Left renal pelvis (tissue), 4 donors: ENCODE measurements around the gene AFDN. TPM values are rescaled to one million over a fixed set of nuclear protein-coding genes. Genes with fewer than 3 reads are reported as not detected.

Experiments used
- DNase-seq, 4 donors: peaks; one replicate each; pipeline ENCODE4 v3.0.0-alpha.2; 2013; ENCODE audit warnings: low read depth in 4 of 4, low spot score in 3 of 4
- polyA plus RNA-seq, 4 donors: library from polyadenylated mRNA; unstranded; fragments of 120-200 nt; gene quantifications; one replicate each; pipeline ENCODE4 v1.2.1, GENCODE V29; 2013; ENCODE audit not compliant: insufficient read length in 4 of 4

The AFDN gene
- polyA plus RNA-seq: 100 to 1,000 TPM; 152 to 224 (median 185) TPM

- DNase-seq: no peak
Observed at GRCh38 chr6:167826896-167827582, at the start of gene AFDN. Gene AFDN, plus strand, starts transcription at chr6:167826911. Its CDS starts 222 bp downstream, at chr6:167827133.

GRCh38 chr6:167778497-167779128, 48.1 kb upstream of the AFDN start:
- DNase-seq: no peak

- no peak for DNase-seq
Observed at GRCh38 chr6:167779129-167779992, 47.4 kb upstream of the AFDN start.

- no peak for DNase-seq
Observed at GRCh38 chr6:167779993-167780655, 46.6 kb upstream of the AFDN start.

GRCh38 chr6:167781066-167781767, 45.5 kb upstream of the AFDN start:
- no peak for DNase-seq

- no peak for DNase-seq
Observed at GRCh38 chr6:167781868-167782267, 44.8 kb upstream of the AFDN start.

- no peak for DNase-seq
Observed at GRCh38 chr6:167782698-167783517, 43.8 kb upstream of the AFDN start.

- no peak for DNase-seq
Observed at GRCh38 chr6:167786853-167787675, 39.6 kb upstream of the AFDN start.

- DNase-seq: no peak
Observed at GRCh38 chr6:167787896-167788562, 38.7 kb upstream of the AFDN start.

- DNase-seq: no peak
Observed at GRCh38 chr6:167788563-167788903, 38.2 kb upstream of the AFDN start.

- DNase-seq: no peak
Observed at GRCh38 chr6:167789358-167789757, 37.4 kb upstream of the AFDN start.

- DNase-seq: no peak
Observed at GRCh38 chr6:167791091-167791779, 35.5 kb upstream of the AFDN start.

GRCh38 chr6:167791780-167792478, 34.8 kb upstream of the AFDN start:
- no peak for DNase-seq

- no peak for DNase-seq
Observed at GRCh38 chr6:167793421-167793820, 33.3 kb upstream of the AFDN start.

GRCh38 chr6:167794161-167795157, 32.3 kb upstream of the AFDN start:
- DNase-seq: no peak
